DOHH2 (cell line): ENCODE results near the gene ODAD4.

Experiments used
- EZH2phosphoT487 ChIP-seq: fragments of 200-600 bp; sonication (generic); IDR thresholded peaks from 2 replicates; pipeline ENCODE4 v1.6.1; 2017; ENCODE audit warnings: borderline replicate concordance, mild to moderate bottlenecking, antibody characterized with exemption, low read length, moderate library complexity, mixed read lengths
- TF ChIP-seq, protein P1 (sequence below): fragments of 200-600 bp; sonication (generic); IDR thresholded peaks from one replicate; pipeline ENCODE4 v1.5.1; 2014; ENCODE audit warnings: antibody characterized with exemption, mild to moderate bottlenecking, low read depth, low read length; ENCODE audit not compliant: poor library complexity, severe bottlenecking

DNA sequence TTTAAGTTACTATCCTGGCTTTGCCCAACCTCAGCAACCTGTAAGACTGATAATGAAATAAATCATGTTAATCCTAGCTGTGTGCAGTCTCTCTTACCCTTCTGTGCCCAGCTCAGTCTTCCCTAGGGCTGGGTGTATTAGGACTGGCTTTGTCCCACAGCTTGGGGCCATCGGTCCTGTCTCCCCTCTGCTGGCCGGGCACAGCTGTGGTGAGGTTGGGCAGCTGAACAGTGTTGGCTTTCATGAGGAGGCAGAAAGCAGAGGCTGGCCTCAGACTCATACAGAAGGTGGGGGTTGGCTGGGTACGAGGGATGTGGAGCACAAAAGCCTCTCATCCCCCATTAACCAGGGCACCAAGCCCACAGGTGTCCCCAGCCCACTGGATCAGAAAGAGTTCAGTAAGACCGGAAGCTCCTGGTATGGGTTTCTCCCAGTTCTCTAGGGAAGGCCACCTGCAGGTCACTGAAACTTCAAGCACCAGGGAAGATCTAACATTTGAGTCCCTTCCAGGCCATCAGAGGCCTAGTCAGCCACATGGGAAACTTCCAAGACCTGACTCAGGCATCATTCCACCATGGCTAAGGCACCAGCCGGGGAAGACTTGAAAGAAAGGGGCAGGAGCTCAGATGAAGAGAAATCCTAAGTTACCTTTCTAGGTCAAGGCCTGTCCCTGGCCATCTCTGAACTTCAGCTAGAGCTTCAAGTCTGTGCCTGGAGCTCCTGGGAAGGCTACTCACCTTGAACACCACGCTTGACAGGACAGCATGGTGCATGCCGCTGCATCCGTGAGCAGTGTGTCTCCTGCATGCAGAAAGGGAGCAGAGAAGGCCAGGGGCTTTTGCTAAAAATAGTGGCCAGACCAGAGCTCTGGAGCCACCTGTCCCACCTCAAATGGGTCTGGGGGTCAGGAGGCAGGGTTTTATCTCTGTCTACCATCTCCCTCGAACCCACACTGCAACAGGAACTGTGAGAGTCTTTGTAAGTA lies 45.0 kb downstream of the ODAD4 start:
- TF ChIP-seq, protein P1, sequence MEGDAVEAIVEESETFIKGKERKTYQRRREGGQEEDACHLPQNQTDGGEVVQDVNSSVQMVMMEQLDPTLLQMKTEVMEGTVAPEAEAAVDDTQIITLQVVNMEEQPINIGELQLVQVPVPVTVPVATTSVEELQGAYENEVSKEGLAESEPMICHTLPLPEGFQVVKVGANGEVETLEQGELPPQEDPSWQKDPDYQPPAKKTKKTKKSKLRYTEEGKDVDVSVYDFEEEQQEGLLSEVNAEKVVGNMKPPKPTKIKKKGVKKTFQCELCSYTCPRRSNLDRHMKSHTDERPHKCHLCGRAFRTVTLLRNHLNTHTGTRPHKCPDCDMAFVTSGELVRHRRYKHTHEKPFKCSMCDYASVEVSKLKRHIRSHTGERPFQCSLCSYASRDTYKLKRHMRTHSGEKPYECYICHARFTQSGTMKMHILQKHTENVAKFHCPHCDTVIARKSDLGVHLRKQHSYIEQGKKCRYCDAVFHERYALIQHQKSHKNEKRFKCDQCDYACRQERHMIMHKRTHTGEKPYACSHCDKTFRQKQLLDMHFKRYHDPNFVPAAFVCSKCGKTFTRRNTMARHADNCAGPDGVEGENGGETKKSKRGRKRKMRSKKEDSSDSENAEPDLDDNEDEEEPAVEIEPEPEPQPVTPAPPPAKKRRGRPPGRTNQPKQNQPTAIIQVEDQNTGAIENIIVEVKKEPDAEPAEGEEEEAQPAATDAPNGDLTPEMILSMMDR, result no peak
- TF ChIP-seq EZH2phosphoT487, result no peak
